Peyer's patch (tissue), 4 donors: ENCODE measurements around the gene COL28A1.

ENCODE experiments used
- POLR2A ChIP-seq, 2 donors: fragments of 450-650 bp; IDR thresholded peaks; one replicate each; pipeline ENCODE4 v1.5.1; 2017; ENCODE audit warnings: antibody characterized with exemption in 2 of 2, mild to moderate bottlenecking in 2 of 2, moderate library complexity in 2 of 2
- TF ChIP-seq, protein P1 (sequence below), 6 experiments: fragments of 450-650 bp in 4 of 6; fragments of 200-600 bp in 2 of 6; sonication (generic) in 1 of 6; IDR thresholded peaks; one replicate each; pipeline ENCODE4 v1.5.1; 2017 to 2019; ENCODE audit warnings: antibody characterized with exemption in 6 of 6, mild to moderate bottlenecking in 3 of 6, moderate library complexity in 1 of 6

DNA sequence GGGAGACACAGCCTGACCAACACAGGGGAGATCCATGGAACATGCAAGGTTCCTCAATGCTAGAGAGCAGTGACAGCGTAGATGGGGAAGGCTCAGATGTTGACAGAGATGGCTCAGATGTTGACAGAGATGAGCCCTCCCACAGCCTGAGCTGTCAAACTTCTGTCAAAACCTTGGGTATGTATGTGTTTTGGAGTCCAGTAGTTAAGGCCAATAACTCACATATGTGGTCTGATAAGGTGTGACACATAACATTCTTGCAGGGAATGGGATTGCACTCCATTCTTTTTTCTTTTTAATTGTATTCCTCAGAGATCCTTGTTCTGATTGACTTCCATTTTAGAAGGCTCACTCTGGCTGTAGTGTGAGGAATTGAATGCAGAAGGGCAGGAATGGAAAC lies 217.1 kb downstream of the COL28A1 start:
- TF ChIP-seq, protein P1, sequence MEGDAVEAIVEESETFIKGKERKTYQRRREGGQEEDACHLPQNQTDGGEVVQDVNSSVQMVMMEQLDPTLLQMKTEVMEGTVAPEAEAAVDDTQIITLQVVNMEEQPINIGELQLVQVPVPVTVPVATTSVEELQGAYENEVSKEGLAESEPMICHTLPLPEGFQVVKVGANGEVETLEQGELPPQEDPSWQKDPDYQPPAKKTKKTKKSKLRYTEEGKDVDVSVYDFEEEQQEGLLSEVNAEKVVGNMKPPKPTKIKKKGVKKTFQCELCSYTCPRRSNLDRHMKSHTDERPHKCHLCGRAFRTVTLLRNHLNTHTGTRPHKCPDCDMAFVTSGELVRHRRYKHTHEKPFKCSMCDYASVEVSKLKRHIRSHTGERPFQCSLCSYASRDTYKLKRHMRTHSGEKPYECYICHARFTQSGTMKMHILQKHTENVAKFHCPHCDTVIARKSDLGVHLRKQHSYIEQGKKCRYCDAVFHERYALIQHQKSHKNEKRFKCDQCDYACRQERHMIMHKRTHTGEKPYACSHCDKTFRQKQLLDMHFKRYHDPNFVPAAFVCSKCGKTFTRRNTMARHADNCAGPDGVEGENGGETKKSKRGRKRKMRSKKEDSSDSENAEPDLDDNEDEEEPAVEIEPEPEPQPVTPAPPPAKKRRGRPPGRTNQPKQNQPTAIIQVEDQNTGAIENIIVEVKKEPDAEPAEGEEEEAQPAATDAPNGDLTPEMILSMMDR (IDR thresholded peaks at IDR 0.05): no peak
- no peak for TF ChIP-seq POLR2A (IDR thresholded peaks at IDR 0.05)
